Neural cell (in vitro differentiated cells): ENCODE data around the gene ADAMTS17.

Experiments used
- EP300 ChIP-seq: fragments of 450-650 bp; conservative IDR thresholded peaks from 2 replicates; pipeline ENCODE4 v1.6.1; 2014; ENCODE audit warnings: antibody characterized with exemption, mild to moderate bottlenecking, moderate library complexity; ENCODE audit not compliant: poor library complexity, severe bottlenecking
- EZH2 ChIP-seq: fragments of 200-600, 300-800 bp; shearing (Covaris generic), sonication (generic); IDR thresholded peaks from 2 replicates; pipeline ENCODE4 v1.6.1; 2014; ENCODE audit warnings: antibody characterized with exemption, low read length, borderline replicate concordance, mild to moderate bottlenecking; ENCODE audit not compliant: insufficient read depth, poor library complexity, severe bottlenecking
- MXI1 ChIP-seq: fragments of 450-650 bp; conservative IDR thresholded peaks from 2 replicates; pipeline ENCODE4 v1.6.1; 2014; ENCODE audit warnings: antibody characterized with exemption, mild to moderate bottlenecking; ENCODE audit not compliant: poor library complexity, severe bottlenecking
- POLR2AphosphoS5 ChIP-seq: IDR thresholded peaks from 2 replicates; pipeline ENCODE4 v1.6.1; 2012
- TAF1 ChIP-seq: IDR thresholded peaks from 2 replicates; pipeline ENCODE4 v1.6.1; 2012; ENCODE audit warnings: low read depth
- TF ChIP-seq, protein P1 (sequence below): fragments of 450-650 bp; IDR thresholded peaks from 2 replicates; pipeline ENCODE4 v1.5.1; 2014; ENCODE audit warnings: antibody characterized with exemption, mild to moderate bottlenecking, moderate library complexity; ENCODE audit not compliant: poor library complexity, severe bottlenecking
- TF ChIP-seq, protein P2 (sequence below): IDR thresholded peaks from 2 replicates; pipeline ENCODE4 v1.6.1; 2012; ENCODE audit warnings: borderline replicate concordance

DNA sequence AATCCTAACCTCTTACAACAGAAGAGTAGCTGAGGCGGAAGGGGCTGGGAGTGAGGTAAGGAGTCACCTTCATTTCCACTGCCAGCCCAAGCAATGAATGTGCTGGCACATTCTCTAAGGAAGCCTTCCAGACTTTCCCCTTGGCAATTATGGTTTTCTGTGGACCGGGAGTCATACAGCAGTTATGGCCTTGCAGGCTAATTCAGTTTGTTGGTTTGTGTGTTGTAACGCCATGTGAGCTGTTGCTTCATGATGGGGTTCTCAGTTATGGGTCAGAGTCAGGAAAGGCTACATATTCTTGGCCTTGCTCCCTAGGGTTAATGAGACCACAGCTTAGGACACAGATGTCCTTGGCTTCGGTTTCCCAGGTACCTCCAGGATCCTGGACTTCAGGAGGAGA is 137.0 kb downstream of the ADAMTS17 start:
- TF ChIP-seq POLR2AphosphoS5 (no peak), TAF1 (no peak), EZH2 (no peak), MXI1 (no peak), EP300 (no peak)
- TF ChIP-seq, protein P1, sequence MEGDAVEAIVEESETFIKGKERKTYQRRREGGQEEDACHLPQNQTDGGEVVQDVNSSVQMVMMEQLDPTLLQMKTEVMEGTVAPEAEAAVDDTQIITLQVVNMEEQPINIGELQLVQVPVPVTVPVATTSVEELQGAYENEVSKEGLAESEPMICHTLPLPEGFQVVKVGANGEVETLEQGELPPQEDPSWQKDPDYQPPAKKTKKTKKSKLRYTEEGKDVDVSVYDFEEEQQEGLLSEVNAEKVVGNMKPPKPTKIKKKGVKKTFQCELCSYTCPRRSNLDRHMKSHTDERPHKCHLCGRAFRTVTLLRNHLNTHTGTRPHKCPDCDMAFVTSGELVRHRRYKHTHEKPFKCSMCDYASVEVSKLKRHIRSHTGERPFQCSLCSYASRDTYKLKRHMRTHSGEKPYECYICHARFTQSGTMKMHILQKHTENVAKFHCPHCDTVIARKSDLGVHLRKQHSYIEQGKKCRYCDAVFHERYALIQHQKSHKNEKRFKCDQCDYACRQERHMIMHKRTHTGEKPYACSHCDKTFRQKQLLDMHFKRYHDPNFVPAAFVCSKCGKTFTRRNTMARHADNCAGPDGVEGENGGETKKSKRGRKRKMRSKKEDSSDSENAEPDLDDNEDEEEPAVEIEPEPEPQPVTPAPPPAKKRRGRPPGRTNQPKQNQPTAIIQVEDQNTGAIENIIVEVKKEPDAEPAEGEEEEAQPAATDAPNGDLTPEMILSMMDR, result no peak
- TF ChIP-seq, protein P2, sequence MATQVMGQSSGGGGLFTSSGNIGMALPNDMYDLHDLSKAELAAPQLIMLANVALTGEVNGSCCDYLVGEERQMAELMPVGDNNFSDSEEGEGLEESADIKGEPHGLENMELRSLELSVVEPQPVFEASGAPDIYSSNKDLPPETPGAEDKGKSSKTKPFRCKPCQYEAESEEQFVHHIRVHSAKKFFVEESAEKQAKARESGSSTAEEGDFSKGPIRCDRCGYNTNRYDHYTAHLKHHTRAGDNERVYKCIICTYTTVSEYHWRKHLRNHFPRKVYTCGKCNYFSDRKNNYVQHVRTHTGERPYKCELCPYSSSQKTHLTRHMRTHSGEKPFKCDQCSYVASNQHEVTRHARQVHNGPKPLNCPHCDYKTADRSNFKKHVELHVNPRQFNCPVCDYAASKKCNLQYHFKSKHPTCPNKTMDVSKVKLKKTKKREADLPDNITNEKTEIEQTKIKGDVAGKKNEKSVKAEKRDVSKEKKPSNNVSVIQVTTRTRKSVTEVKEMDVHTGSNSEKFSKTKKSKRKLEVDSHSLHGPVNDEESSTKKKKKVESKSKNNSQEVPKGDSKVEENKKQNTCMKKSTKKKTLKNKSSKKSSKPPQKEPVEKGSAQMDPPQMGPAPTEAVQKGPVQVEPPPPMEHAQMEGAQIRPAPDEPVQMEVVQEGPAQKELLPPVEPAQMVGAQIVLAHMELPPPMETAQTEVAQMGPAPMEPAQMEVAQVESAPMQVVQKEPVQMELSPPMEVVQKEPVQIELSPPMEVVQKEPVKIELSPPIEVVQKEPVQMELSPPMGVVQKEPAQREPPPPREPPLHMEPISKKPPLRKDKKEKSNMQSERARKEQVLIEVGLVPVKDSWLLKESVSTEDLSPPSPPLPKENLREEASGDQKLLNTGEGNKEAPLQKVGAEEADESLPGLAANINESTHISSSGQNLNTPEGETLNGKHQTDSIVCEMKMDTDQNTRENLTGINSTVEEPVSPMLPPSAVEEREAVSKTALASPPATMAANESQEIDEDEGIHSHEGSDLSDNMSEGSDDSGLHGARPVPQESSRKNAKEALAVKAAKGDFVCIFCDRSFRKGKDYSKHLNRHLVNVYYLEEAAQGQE, result no peak
